Activated T-cell treated with anti-CD3 and anti-CD28 coated beads, Interleukin-2, amount 50 U/mL, for 24 hours (primary cell): ENCODE data around the gene CRB2.
"Not testable (repeated sequence)": the region's sequence is repeated elsewhere in the genome, so short reads cannot be mapped to it uniquely, and the experiment has no call there.

Experiments used
- DNase-seq: peaks from one replicate; pipeline ENCODE4 v3.0.0-alpha.2; 2020
- H3K27ac Mint-ChIP-seq: 2 replicates; pipeline ENCODE4 v1.8.0; 2020; ENCODE audit warnings: mild to moderate bottlenecking, mixed read lengths
- H3K27me3 Mint-ChIP-seq: 2 replicates; pipeline ENCODE4 v1.8.0; 2020; ENCODE audit warnings: mixed read lengths
- H3K36me3 Mint-ChIP-seq: 2 replicates; pipeline ENCODE4 v1.8.0; 2020; ENCODE audit warnings: low read depth, mixed read lengths
- H3K4me1 Mint-ChIP-seq: 2 replicates; pipeline ENCODE4 v1.8.0; 2020; ENCODE audit warnings: low read depth, mixed read lengths
- H3K4me3 Mint-ChIP-seq: 2 replicates; pipeline ENCODE4 v1.8.0; 2020; ENCODE audit warnings: mild to moderate bottlenecking, moderate library complexity, mixed read lengths
- H3K9me3 Mint-ChIP-seq: 2 replicates; pipeline ENCODE4 v1.8.0; 2020; ENCODE audit warnings: mixed read lengths

CRB2 gene

DNA sequence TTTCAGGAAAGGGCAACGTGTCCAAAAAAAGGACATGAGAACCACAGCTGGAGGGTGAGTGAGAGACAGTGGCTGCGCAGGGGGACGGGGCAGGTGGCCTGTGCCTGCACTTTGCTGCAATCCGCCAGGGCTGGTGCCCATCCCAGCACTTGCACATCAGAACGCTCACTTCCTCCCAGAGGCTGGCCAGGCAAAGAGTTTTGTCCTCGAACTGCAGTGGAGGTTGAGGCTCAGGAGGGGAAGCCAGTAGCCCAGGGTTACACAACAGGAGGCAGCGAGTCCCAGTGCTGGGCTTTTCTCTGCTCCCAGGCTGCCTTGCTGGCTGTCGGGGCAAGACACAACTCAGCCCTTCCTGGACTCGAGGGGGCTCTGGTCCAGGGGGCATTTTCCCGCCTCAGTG, 33.1 kb downstream of the CRB2 start:
- no peak overlapping the region for H3K4me3 Mint-ChIP-seq
- H3K4me1 Mint-ChIP-seq: no peaks in the 10 kb centered on the region
- H3K36me3 Mint-ChIP-seq: no peaks in the 10 kb centered on the region
- no peak for DNase-seq
- no peak overlapping the region for H3K27ac Mint-ChIP-seq
- H3K27me3 Mint-ChIP-seq: no peaks in the 10 kb centered on the region
- H3K9me3 Mint-ChIP-seq: no peaks in the 10 kb centered on the region

DNA sequence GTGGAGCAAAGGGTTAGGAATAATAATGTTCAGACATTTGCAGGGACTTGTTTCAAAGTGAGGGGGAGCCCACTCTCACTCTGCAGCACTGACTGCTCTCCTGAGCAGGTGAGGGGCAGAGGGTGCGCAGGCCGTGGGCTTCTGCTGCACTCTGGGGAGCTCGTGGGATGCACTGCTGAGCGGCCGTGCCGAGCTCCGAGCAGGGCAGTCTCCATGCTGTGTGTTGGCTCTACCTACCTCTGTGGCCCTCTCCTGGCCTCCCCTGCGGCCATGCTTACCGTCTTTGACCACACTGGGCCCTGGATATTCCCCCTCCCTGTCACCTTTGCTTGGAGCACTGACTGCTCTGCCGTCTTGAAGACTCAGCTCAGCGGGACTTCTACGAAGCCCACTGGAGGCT, 33.7 kb downstream of the CRB2 start:
- DNase-seq: no peak
- Mint-ChIP-seq H3K27ac (no peak overlapping the region), H3K36me3 (no peaks in the 10 kb centered on the region)

DNA sequence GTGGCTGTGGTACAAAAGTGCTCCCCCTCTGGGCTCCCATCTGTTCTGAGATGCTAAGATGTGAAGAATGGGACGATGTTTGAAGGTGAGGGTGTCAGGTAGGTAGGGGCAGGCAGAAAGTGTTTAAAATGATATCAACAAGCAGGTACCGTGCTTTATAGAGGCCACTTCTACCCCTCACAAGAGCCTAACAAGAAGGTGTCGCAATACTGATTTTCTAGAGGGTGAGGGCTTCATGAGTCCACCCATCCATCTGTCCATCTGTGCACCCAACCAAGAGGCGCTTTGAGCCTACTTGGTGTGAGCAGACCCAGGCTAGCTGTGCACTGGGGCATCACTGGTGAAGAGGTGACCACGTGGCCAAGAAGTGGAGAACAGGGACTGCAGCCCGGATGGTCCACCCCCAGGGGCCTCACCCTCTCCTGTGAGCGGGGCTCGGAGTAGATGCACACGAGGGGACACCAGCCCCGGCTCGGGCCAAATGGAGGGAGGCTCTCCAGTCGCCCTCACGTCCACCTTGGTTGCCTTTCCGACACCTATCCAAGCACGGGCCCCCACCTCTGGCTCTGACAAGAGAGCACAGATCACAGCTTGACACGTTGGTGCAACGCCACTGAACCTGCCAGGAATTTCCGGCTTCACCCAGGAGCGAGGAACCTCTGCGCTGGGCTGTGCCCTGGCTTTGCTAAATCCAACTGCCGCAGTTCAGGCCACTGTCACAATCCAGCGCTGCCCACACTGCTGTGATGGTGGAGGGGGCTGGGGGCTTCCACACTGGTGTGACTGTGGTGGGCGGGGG, 34.5 kb downstream of the CRB2 start:
- no peaks in the 10 kb centered on the region for H3K27me3 Mint-ChIP-seq
- no peak overlapping the region for H3K4me3 Mint-ChIP-seq
- H3K9me3 Mint-ChIP-seq: no peaks in the 10 kb centered on the region
- no peak for DNase-seq
- H3K4me1 Mint-ChIP-seq: no peaks in the 10 kb centered on the region
- no peak overlapping the region for H3K27ac Mint-ChIP-seq
- H3K36me3 Mint-ChIP-seq: no peaks in the 10 kb centered on the region

More for the DNA sequence above, 33.7 kb downstream of the CRB2 start:
- Mint-ChIP-seq H3K4me1 (no peaks in the 10 kb centered on the region), H3K4me3 (no peak overlapping the region), H3K9me3 (no peaks in the 10 kb centered on the region), H3K27me3 (no peaks in the 10 kb centered on the region)

DNA sequence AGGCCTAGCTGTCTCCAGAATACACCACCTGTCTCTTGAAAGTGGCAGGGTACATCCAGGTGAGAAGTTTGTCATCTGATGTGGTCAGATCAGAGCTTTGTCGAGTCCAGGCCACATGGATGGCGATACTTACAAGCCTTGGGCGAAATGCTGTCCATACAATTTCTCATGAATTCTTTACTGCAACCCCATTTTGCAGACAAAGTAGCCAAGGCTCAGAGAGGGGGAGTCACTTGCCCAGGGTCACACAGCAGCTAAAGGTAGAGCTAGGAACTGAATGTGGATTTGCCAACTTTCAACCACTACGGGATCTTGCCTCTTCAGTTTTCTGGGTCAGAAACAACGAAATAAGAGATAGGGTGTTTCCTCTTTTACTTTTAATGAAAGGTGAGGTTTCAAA, 35.2 kb downstream of the CRB2 start:
- H3K9me3 Mint-ChIP-seq: no peaks in the 10 kb centered on the region
- H3K36me3 Mint-ChIP-seq: no peaks in the 10 kb centered on the region
- no peak overlapping the region for H3K4me3 Mint-ChIP-seq
- no peak for DNase-seq
- no peak overlapping the region for H3K27ac Mint-ChIP-seq
- no peaks in the 10 kb centered on the region for H3K4me1 Mint-ChIP-seq
- H3K27me3 Mint-ChIP-seq: no peaks in the 10 kb centered on the region

DNA sequence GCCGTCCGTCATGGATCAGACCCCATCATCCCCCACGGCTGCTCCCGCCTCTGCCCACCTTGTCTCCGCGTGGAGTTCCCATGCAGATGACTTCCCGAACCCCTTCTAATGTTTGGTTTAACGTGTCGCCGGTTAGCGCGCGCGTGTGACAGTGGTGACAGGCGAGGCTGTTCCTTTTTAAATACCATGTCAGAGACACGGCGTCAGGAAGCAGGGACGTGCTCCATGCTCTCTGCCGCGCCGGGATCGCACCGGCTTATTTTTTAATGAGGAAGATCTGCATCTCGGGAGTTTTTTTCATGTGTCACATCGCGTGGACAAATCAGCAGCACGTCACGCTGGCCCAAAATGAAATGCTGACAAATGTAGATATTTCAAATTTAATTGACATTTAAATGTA, 35.9 kb downstream of the CRB2 start:
- Mint-ChIP-seq H3K36me3 (no peaks in the 10 kb centered on the region), H3K27ac (no peak overlapping the region), H3K27me3 (no peaks in the 10 kb centered on the region), H3K9me3 (no peaks in the 10 kb centered on the region), H3K4me1 (no peaks in the 10 kb centered on the region), H3K4me3 (no peak overlapping the region)
- no peak for DNase-seq

DNA sequence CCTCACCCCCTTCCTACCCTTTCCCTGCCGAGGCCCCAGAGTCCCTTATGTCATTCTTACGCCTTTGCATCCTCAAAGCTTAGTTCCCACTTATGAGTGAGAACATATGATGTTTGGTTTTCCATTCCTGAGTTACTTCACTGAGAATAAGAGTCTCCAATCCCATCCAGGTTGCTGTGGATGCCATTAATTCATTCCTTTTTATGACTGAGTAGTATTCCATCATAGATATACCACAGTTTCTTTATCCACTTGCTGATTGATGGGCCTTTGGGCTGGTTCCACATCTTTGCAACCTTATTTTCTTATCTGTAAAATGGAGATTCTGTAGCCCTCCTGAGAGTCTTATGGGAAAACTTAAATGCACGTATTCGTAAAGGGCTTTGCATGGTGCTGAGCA, 36.8 kb downstream of the CRB2 start:
- Mint-ChIP-seq H3K36me3 (no peaks in the 10 kb centered on the region), H3K27ac (no peak overlapping the region), H3K9me3 (no peaks in the 10 kb centered on the region), H3K27me3 (no peaks in the 10 kb centered on the region), H3K4me3 (no peak overlapping the region), H3K4me1 (no peaks in the 10 kb centered on the region)
- no peak for DNase-seq

DNA sequence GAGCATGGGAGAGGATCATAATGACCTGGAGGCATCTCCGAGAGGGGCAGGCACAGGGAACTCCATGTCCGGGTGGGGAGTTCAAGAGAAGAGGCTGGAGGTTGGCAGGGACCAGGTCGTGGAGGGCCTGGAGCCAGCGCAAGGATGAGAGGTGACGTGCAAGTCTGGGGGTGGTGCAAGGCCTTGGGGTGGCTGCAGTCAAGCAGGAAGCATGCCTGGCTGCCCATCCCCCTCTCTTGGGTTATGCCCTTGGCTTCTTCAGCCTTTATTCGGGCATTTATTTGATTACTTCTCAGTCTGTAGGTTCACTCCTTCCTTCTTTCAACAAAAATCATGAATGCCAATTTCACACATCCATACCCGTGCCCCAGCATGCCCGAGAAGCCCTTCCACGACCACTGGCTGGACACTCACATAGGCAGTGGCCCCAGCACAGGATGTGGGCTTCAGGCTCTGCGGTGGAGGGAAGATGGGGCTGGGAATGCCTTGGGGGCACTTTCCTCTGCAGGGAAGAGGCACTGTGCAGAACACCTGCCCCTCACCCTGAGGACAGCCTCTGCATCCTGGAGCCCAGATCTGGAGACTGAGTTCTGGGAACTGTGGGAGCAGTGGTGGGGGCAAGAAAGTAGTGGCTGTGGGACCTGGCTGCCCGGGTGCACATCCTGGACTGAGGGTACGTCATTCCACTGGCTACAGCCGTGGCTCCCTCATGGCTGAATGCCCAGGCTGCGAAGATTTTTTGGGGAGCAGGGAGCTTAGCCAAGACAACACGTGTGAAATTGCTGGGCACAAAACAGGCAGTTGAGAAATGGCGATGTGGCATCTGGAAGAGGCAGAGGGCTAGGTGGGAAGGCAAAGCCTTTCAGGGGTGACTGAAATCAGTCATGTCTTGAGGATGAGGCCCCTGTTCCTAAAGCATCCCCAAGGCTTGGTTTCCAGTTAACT, 38.6 kb downstream of the CRB2 start:
- no peak for DNase-seq
- Mint-ChIP-seq H3K4me1 (no peaks in the 10 kb centered on the region), H3K4me3 (no peak overlapping the region), H3K27me3 (no peaks in the 10 kb centered on the region), H3K9me3 (no peaks in the 10 kb centered on the region), H3K36me3 (no peaks in the 10 kb centered on the region), H3K27ac (no peak overlapping the region)

DNA sequence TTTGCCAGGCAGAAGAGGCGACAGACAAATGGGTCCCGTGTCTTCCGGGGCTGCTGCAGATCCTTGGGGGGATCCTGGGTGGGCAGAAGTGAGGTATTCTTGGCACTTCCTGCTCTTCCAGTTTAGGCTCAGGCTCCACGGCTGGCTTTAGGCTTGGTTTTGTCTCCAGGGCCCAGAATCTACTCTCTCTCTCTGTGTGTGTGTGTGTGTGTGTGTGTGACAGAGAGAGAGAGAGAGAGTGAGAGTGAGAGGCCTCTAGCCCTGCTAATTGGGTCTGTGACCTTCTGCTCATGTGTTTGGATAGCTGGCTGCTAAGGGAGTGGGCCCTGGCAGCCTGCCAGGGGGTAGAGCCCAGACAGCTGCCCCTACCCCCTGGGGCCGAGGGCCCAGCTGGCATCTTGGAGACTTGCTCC, 39.3 kb downstream of the CRB2 start:
- H3K4me3 Mint-ChIP-seq: no peak overlapping the region
- no peak overlapping the region for H3K27ac Mint-ChIP-seq
- no peaks in the 10 kb centered on the region for H3K9me3 Mint-ChIP-seq
- H3K27me3 Mint-ChIP-seq: no peaks in the 10 kb centered on the region
- peaks cover 3% of the 10 kb centered on the region for H3K36me3 Mint-ChIP-seq
- DNase-seq: no peak
- H3K4me1 Mint-ChIP-seq: no peaks in the 10 kb centered on the region

DNA sequence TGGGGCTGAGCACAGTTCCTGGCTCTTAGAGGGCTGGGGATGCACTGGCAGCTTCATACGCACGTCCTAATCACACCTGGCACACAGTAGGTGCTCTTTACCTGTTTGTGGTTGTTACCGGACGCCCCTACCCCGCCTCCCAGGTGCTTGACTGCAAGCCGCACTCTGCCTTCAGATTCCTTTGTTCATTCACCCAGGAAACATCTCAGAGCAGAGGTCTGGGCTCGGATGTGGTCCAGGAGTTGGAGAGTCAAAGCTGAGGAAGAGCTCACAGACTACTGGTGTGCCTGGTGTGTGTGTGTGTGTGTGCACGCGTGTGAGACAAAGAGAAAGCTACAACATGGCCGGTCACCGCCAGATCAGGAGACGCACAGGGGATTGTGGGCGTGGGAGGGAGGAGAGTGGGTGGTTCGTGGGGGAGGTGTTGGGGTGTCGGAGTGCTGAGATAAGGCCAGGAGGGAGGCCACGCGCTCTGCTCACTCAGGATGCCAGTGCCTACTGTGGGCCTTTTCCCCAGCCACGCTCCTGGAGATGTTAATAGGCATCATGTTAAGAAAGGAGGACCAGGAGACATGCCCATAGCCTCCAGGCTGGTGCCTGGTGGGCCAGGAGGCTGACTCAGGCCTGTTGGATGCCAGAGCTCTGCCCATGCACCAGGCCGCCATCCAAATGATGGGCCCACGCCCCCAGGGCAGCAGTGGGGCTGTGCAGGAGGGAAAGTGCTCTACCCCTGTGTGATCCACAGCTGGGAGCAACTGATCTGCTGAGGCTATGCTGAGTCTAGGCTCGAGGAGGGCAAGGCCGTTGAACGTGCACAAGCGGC, 39.9 kb downstream of the CRB2 start:
- no peak for DNase-seq
- Mint-ChIP-seq H3K27ac (no peak overlapping the region), H3K4me1 (no peaks in the 10 kb centered on the region), H3K4me3 (no peak overlapping the region), H3K27me3 (no peaks in the 10 kb centered on the region), H3K9me3 (no peaks in the 10 kb centered on the region), H3K36me3 (peaks cover 3% of the 10 kb centered on the region)

DNA sequence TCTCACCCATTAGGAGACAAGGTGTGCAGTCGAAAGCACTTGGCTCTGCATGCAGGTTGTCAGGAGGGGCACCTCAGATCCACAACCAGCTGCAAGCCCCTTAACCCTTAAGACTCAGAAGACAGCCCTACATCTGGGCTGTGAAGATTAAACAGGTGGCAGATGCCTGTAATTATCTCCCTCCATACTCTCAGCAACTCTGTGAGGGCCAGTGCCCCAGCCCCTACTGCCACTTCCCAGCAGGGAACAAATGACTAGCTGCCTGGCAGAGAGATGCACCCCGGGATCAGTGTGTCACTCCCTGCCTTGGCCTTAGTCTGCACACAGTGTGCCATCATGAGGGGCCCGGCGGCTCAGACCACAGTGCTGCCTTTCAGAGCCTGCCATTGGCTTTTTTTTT, 42.0 kb downstream of the CRB2 start:
- H3K27ac Mint-ChIP-seq: no peak overlapping the region
- no peak for DNase-seq
- H3K9me3 Mint-ChIP-seq: no peaks in the 10 kb centered on the region
- H3K27me3 Mint-ChIP-seq: no peaks in the 10 kb centered on the region
- no peak overlapping the region for H3K4me3 Mint-ChIP-seq
- H3K4me1 Mint-ChIP-seq: no peaks in the 10 kb centered on the region
- H3K36me3 Mint-ChIP-seq: peaks cover 9% of the 10 kb centered on the region

DNA sequence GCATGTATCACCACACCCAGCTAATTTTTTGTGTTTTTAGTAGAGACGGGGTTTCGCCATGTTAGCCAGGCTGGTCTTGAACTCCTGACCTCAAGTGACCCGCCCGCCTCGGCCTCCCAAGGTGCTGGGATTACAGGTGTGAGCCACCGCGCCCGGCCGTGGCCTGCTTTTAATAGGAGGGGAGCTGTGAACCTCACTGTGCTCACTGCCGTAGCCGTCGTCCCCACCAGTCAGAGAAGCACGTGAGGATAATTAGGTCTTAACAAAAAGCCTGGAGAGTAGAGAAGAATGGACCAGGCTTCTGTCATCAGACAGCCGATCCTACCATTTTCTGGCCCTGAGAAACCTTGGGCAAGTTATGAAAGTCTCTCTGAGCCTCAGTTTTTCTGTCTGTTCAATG, 42.9 kb downstream of the CRB2 start:
- not testable (repeated sequence) for H3K36me3 Mint-ChIP-seq, H3K4me3 Mint-ChIP-seq, H3K27ac Mint-ChIP-seq, H3K9me3 Mint-ChIP-seq, H3K4me1 Mint-ChIP-seq, H3K27me3 Mint-ChIP-seq, DNase-seq

DNA sequence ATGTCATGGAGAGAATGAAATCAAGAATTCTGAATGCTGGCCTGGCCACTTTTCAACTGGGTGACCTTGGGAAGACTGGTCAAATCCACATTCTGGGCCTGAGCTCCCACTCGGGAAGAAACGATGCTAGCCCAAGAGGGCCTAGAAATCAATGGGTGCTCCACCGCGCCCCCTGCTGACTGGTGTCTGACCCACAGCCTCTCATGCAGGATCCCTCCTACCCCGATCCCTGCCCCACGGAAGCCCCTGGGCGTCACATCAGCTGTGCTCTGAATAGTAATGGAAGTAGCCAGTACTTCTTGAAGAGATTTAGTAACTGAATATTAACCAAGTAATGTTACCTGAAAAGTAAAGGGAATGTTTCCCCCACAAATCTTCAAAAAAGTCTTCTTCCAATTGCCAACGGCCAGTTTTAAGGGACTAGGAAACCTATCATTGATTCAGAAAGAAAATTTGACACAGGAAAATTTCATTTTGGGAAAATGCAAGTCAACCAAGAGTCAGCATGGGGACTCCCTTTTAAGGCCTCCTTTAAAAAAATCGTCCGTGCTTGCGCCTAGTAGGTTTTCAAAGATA, 43.9 kb downstream of the CRB2 start:
- no peaks in the 10 kb centered on the region for H3K9me3 Mint-ChIP-seq
- peaks cover 9% of the 10 kb centered on the region for H3K36me3 Mint-ChIP-seq
- DNase-seq: no peak
- H3K27me3 Mint-ChIP-seq: no peaks in the 10 kb centered on the region
- H3K27ac Mint-ChIP-seq: no peak overlapping the region
- H3K4me3 Mint-ChIP-seq: no peak overlapping the region
- no peaks in the 10 kb centered on the region for H3K4me1 Mint-ChIP-seq

DNA sequence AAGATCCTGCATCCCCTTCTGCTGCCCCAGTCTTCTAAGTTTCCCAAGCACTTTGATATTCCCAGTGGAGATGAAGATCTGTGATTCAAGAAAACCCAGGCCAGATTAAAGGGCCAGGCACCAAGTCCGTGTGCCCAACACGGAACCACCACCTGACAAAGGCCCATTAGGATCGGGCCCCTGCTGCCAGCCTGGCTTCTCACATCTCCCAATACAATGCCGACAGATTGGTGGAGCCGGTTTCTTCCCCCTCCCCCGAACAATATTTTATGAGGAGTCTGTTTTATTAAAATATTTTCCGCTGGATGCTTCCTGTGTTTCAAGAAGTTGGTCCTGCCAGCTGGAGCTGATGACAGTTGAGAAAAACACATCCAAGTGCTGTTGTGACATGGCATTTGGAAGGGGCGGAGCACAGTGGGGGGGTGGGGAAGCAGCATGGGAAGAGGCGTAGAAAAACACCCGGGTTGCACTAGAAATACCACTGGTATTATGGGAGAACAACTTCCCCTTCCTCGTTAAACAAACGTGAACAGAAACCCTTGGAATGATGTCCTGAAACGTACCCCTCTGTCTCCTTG, 45.0 kb downstream of the CRB2 start:
- Mint-ChIP-seq H3K27ac (no peak overlapping the region), H3K9me3 (no peaks in the 10 kb centered on the region), H3K4me3 (no peak overlapping the region), H3K27me3 (no peaks in the 10 kb centered on the region), H3K4me1 (peaks cover under 1% of the 10 kb centered on the region), H3K36me3 (peaks cover 9% of the 10 kb centered on the region)
- DNase-seq: no peak
